ENCODE results near the gene SPDEF.

DNA sequence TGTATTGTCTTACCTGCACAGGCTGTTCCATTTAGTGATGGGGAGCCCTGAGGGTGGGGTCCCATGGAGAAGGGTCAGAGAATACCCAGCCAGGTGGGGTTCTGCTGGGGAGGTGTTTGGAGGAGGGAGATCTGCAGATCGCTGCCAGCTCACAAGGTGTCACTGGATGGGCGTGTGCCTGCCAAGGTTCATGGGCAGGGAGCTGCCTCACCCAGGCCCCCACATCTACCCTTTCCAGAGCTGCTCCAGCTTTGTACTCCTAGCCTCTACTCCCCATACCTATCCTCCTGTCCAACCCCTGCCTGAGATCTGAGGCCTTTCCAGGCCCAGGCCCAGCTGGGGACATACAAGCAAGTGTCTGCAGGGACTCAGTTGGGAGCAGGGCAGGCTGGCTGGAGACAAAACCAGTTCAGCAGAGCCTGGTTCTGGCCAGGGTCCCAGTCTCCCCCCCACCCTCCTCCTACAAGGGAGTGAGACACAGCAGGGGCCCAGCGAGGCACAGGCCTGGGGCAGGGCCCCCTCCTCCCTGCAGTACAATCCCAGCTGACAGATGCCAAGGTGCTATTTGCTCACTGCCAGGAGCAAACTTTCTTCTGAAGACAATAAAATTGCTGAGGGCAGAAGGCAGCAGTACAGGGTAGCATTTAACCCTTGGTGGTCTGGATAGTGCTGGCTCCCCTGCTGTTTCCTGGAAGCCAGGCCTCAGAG lies 19.7 kb downstream of the SPDEF start:
- TF ChIP-seq, protein P1, sequence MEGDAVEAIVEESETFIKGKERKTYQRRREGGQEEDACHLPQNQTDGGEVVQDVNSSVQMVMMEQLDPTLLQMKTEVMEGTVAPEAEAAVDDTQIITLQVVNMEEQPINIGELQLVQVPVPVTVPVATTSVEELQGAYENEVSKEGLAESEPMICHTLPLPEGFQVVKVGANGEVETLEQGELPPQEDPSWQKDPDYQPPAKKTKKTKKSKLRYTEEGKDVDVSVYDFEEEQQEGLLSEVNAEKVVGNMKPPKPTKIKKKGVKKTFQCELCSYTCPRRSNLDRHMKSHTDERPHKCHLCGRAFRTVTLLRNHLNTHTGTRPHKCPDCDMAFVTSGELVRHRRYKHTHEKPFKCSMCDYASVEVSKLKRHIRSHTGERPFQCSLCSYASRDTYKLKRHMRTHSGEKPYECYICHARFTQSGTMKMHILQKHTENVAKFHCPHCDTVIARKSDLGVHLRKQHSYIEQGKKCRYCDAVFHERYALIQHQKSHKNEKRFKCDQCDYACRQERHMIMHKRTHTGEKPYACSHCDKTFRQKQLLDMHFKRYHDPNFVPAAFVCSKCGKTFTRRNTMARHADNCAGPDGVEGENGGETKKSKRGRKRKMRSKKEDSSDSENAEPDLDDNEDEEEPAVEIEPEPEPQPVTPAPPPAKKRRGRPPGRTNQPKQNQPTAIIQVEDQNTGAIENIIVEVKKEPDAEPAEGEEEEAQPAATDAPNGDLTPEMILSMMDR (IDR thresholded peaks at IDR 0.05): no peak
- TF ChIP-seq EZH2 (IDR thresholded peaks at IDR 0.05): no peak
